ENCODE results near the gene TTLL10. TPM values are rescaled to one million over a fixed set of nuclear protein-coding genes. Genes with fewer than 3 reads are reported as not detected.

TTLL10 gene
- polyA plus RNA-seq, 2 of the 4 experiments (the other 2 are of a cell fraction): not detected

- ChIA-PET CTCF (interaction anchor here (1.7 to 2.0 kb wide), 2 partner anchors 14 to 92 kb away, joined by 4 to 7 read pairs; no protein-coding TSS in a partner anchor), POLR2A (no interaction called here)
- Histone ChIP-seq H3K27ac (no peak within 1 kb of the TSS), H3K4me2 (no peak within 1 kb of the TSS), H3K9me3 (no peaks in the 10 kb centered on the region), H3K4me3 (no peak within 1 kb of the TSS), H3K4me1 (no peaks in the 10 kb centered on the region)
- FAIRE-seq (no peak), ATAC-seq (no peak), DNase-seq (ENCODE audit: low read depth in 1 of 2, low spot score in 1 of 2) (no peak)
- 80% methylated on average over 1 of the region's 56 CpGs for WGBS (ENCODE audit: missing lambda C conversion rate)
- TF ChIP-seq CBX8 (IDR thresholded peaks at IDR 0.05) (no peak), RFX5 (IDR thresholded peaks at IDR 0.05) (no peak), JUN (IDR thresholded peaks at IDR 0.05) (no peak), HOXB5 (CRISPR knock-in tag; IDR thresholded peaks at IDR 0.05) (no peak), PBX3 (IDR thresholded peaks at IDR 0.05) (no peak), POLR2AphosphoS2 (conservative IDR thresholded peaks at IDR 0.05; ENCODE audit: low read length) (no peak), RARB (CRISPR knock-in tag; IDR thresholded peaks at IDR 0.05) (no peak), ESRRA (IDR thresholded peaks at IDR 0.05; ENCODE audit: borderline replicate concordance, low read length) (no peak), FOSB (CRISPR knock-in tag; IDR thresholded peaks at IDR 0.05) (no peak), KDM1A (IDR thresholded peaks at IDR 0.05; ENCODE audit: low read depth) (no peak), CEBPB (IDR thresholded peaks at IDR 0.05) (no peak), ZC3H11A (IDR thresholded peaks at IDR 0.05) (no peak), KDM5A (IDR thresholded peaks at IDR 0.05) (no peak), REST (IDR thresholded peaks at IDR 0.05) (no peak), MAZ (IDR thresholded peaks at IDR 0.05; ENCODE audit: borderline replicate concordance, low read depth, low read length) (no peak)
- TF ChIP-seq, protein P1, sequence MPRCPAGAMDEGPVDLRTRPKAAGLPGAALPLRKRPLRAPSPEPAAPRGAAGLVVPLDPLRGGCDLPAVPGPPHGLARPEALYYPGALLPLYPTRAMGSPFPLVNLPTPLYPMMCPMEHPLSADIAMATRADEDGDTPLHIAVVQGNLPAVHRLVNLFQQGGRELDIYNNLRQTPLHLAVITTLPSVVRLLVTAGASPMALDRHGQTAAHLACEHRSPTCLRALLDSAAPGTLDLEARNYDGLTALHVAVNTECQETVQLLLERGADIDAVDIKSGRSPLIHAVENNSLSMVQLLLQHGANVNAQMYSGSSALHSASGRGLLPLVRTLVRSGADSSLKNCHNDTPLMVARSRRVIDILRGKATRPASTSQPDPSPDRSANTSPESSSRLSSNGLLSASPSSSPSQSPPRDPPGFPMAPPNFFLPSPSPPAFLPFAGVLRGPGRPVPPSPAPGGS (IDR thresholded peaks at IDR 0.05): no peak
- TF ChIP-seq, protein P2, sequence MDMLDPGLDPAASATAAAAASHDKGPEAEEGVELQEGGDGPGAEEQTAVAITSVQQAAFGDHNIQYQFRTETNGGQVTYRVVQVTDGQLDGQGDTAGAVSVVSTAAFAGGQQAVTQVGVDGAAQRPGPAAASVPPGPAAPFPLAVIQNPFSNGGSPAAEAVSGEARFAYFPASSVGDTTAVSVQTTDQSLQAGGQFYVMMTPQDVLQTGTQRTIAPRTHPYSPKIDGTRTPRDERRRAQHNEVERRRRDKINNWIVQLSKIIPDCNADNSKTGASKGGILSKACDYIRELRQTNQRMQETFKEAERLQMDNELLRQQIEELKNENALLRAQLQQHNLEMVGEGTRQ (IDR thresholded peaks at IDR 0.05): no peak
Observed at GRCh38 chr1:1213345-1214265, 39.9 kb downstream of the TTLL10 start, which contains the start of gene TNFRSF4. Gene TNFRSF4, minus strand, starts transcription at chr1:1214153. Its CDS starts 26 bp downstream, at chr1:1214127.

- Histone ChIP-seq H3K27ac (no peak overlapping the region), H3K4me3 (no peak overlapping the region), H3K4me2 (no peak overlapping the region), H3K9me3 (no peaks in the 10 kb centered on the region), H3K4me1 (no peaks in the 10 kb centered on the region)
- DNase-seq (ENCODE audit: low read depth in 1 of 2, low spot score in 1 of 2): no peak
- 67% methylated on average over 3 of the region's 11 CpGs for WGBS (ENCODE audit: missing lambda C conversion rate)
- FAIRE-seq: no peak
- ChIA-PET CTCF (no interaction called here), POLR2A (interaction anchor here (1.4 kb wide), 1 partner anchor 16 kb away, joined by 3 read pairs; no protein-coding TSS in a partner anchor)
- ATAC-seq: no peak
- TF ChIP-seq NPAS2 (CRISPR knock-in tag; IDR thresholded peaks at IDR 0.05; ENCODE audit: borderline replicate concordance) (no peak), CTCF (IDR thresholded peaks at IDR 0.05) (no peak), RFX5 (IDR thresholded peaks at IDR 0.05) (no peak), POLR2AphosphoS2 (conservative IDR thresholded peaks at IDR 0.05; ENCODE audit: low read length) (no peak), FOSL2 (IDR thresholded peaks at IDR 0.05) (no peak), FOSL2 (CRISPR knock-in tag; IDR thresholded peaks at IDR 0.05) (no peak)
- TF ChIP-seq, protein P3, sequence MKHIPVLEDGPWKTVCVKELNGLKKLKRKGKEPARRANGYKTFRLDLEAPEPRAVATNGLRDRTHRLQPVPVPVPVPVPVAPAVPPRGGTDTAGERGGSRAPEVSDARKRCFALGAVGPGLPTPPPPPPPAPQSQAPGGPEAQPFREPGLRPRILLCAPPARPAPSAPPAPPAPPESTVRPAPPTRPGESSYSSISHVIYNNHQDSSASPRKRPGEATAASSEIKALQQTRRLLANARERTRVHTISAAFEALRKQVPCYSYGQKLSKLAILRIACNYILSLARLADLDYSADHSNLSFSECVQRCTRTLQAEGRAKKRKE (CRISPR knock-in tag; IDR thresholded peaks at IDR 0.05; ENCODE audit: low read depth): no peak
Observed at GRCh38 chr1:1215080-1215676, 41.5 kb downstream of the TTLL10 start.
